ENCODE results near the gene TESMIN.

The TESMIN gene

DNA sequence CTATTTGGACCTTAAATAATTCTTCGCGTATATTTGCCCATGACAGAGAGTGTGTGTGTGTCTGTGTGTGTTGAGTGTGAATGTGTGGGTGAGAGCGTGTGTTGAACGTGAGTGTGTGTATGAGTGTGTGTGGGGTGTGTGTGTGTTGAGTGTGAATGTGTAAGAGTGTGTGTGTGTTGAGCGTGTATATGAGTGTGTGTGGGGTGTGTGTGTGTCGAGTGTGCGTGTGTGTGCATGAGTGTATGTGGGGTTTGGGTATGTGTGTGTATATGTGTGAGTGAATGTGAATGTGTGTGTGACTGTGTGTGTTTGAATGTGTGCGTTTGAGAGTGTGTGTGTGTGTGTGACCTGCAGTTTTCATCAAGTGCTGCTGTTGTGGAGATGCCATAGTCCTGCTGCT is 40.2 kb downstream of the TESMIN start:
- no peak for DNase-seq (ENCODE audit: low read depth)

DNA sequence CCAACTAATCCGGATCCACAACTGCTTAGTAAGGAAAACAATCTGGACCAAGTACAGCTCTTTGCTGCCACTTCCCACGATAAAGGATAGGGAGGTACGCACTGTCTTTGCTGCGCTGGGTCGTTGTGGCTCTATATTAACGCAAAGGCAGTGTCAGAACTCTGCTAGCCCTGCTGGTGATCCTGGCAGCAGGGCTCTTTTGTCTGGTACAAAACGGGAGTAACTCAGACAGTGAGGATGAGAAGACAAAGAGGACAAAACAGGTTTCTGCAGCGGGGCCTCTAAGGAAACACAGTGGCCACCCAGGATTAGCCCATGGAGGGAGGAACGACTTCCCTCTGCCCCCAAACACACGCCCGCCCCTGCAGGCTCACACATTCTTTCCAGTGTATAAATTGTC is 40.9 kb downstream of the TESMIN start:
- DNase-seq (ENCODE audit: low read depth), result no peak

DNA sequence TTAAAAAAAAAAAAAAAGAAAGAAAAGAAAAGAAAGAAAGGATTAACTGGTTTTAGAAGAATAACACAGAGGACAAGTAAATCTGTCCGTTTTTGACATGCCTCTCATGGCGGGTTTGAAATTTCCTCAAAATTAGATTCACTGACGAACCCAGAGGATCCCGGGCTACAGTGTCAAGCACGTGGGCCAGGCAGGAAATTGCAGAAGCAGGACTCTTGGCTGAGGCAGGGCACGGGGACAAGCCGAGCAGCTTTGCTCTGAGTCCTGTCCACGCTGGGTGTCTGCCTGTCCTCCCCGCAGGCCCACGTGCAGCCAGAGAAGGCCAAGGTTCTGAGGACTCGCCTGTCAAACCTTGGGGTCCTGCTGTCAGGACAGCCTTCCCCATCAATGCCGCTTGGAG is 42.3 kb downstream of the TESMIN start:
- DNase-seq (ENCODE audit: low read depth), result no peak

DNA sequence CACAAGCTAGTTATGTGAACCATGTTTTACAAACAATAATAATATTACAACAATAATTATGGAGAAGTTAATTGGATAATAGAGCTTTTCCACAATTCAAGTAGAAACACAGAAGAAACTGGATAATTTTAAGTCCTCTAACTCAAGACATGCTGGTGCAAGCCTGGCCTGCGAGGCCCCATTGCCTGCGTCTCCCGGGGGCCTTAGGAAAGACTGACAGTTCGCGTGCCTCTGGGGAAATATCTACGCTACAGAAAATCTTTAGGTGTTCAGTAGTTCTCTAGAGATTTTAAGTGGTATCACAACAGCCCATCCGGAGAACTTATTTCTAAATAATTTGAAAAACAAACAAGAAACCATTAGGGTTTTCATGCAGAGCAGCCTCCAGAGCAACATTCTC is 43.8 kb downstream of the TESMIN start:
- DNase-seq (ENCODE audit: low read depth), result no peak

DNA sequence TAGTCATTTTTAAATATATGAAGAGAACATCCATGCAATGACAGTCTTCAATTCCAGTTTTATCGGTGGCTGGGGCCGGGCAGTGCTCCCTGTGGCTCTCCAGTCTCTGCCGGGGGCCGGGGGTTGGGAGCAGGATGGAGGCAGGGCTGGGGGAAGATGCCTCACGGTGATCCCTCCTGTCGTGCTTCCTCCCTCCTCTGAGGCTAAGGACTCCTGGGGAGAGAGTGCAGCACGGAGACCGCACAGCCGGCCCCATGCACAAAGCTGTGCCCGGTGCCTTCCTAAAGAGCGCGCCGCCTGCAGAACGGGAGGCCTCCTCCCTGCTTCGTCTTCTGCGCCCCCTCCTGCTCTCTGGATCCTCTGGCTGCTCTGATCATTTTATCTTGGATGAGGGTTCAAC is 46.4 kb downstream of the TESMIN start:
- DNase-seq (ENCODE audit: low read depth), result no peak

DNA sequence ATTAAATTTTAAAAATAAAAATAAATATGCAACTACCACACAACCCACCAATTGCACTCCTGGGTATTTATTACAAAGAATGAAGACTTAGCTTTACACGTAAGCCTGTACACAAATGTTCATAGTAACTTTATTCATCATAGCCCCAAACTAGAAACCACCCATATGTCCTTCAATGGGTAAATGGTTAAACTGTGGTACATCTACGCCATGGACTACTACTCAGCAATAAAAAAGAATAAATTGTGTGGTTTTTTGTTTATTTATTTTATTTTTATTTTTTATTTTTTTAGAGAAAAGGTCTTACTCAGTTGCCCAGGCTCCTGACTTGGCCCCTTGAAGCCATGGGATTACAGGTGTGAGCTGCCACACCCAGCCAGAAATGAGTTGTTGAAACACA is 52.3 kb downstream of the TESMIN start:
- no peak for DNase-seq (ENCODE audit: low read depth)

DNA sequence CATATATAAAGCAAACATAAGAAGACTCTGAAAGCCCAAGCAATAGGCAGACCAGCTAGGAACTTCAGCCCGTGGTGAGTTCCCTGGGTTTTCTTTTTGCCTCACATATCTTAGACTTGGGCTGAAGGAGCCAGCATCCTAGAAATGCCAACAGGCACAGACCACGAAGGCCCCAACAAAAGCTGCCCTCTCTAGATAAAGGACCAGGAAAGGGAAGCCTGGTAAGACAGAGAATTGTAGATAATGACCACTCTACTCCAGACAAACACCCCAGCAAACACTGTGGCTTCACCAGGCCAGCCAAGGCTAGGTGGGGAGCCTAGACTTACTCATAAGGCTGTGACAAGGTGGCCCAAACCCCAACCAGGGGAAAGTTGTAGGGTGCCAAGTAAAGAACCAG is 55.8 kb downstream of the TESMIN start:
- no peak for DNase-seq (ENCODE audit: low read depth)

DNA sequence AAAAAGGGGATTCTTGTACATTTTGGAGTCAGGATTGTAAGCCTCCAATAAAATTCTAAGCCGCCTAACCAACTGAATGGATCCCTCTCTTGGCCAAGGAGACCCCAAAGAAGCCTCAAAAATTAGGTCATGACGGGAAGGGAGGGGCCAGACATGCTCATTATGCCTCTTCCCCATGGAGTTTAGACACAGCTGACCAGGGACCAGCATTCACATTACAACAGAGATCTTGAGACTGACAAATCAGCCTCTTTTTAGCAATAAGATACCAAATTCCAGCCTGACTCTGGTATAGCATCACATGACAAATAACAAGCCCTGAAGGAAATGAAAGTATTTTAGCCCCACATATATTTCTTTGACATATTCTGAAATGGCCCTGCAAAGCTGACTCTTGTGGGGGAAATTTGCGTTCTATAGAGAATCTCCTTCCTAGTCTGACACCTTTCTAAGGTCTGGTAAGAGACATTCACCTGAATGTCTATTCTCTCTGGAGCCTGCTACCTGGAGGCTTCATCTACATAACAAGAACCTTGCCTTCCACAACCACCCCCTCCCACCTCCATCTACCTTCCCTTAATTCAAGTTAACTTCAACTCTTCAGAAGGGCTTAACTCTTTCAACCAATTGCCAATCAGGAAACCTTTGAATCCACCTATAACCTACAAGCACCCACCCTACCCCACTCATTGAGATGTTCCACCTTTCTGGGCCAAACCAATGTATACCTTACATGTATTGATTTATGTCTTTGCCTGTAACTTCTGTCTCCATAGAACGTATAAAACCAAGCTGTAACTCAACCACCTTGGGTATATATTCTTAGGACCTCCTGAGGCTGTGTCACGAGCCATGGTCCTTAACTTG is 56.7 kb downstream of the TESMIN start:
- no peak for DNase-seq (ENCODE audit: low read depth)

DNA sequence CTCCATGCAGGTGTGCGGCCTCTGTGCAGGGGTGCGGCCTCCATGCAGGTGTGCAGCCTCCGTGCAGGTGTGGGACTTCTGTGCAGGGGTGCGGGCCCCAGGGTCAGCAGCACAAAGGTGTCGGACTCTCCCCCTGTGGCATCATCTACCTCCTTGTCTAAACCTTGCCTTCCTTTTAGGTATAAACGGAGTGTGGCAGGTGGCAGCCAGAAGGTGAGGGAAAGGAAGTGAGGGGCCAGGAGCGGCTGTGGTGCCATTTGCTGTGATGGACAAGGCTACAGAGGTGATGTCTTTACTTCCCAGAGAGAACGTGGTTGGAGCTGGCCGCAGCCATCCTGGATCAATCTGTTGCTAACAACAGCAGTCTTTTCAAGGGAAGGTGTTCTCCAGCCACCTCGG is 57.8 kb downstream of the TESMIN start:
- DNase-seq (ENCODE audit: low read depth), result no peak

DNA sequence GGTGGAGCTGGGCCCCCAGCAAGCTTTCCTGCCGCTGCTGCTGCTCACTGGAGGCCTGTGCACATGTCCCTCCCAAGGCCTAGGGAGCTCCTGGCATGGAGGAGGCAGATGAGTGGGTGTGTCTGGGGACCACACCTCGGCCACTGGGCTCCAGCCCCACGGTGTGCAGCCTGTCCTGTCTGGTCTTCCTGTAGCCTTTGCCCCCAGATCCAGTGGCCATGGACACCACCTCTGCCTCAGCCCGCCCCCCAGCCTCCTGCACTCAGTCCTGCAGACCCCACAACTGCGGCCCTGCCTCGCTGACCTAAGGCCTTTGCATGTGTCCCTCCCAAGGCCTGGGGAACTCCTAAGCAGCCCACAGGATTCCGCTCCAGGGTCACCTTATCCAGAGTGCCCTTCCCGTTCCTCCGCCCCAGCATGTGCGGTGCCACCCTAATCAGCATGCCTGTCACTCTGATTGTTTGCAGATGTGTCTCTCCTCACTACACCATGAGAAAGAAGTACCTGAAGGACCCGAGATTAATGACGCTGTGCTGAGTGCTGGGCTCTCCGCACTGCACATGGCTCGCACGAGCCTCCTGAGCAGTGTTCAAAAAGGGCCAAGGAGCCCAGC is 58.3 kb downstream of the TESMIN start:
- DNase-seq (ENCODE audit: low read depth), result no peak

DNA sequence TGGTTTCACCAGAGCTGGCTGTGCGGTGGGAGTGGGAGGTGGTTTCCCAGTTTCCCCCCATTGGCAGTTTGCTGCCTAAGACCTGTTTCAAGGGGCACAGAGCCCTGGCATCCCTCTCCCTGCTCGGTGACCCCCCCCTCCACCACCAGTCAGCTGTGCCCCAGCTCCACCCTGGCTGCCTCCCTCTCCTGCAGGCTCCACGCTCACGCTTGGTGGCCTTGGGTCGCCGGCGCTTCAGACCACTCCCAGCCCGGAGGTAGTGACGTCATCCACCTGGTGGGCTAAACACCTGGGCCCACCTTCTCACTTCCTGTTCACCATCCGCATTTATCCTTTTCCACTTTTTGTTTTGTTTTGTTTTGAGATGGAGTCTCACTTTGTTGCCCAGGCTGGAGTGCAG is 59.2 kb downstream of the TESMIN start:
- DNase-seq (ENCODE audit: low read depth), result no peak

DNA sequence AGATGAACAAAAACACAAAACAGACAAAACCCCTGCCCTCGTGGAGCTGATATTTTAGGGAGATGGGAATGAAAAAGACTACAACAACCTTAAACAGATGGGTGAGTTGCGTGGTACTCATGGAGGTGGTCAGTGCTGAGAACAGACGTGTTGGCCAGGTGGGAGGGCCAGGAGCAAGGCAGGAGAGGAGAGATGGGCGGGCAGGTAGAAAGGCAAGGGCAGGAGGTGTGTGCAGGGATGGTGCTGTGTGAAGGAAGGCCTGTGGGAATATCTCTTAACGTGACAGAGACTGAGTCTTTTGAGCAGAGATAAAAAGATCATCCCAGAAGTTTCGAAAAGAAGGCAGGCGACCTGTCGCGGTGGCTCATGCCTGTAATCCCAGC is 59.9 kb downstream of the TESMIN start:
- DNase-seq (ENCODE audit: low read depth), result no peak

DNA sequence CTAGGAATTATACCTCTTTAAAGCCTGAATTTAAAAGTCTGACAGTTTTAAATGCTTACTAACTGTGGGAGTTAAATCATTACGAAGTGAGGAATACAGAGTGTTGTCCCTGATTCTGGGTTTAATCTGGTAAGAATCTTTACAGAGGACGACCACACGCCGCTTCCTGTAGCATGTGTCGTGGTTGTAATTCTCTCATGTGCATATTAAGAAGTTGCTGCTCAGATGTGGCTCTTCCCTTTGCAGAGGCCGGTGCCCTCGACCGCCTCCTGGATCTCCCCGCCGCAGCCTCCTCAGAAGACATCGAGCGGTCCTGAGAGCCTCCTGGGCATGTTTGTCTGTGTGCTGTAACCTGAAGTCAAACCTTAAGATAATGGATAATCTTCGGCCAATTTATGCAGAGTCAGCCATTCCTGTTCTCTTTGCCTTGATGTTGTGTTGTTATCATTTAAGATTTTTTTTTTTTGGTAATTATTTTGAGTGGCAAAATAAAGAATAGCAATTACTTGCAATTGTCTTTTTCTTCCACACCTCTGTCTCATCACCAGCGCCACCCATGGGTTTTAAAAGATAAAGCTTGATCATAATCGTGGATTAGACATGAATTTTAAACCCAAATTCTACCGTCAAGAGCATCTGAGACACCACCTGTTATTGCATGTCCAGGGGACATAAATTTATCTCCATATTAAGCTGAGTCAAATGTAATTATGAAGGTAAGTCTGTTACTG is 60.5 kb downstream of the TESMIN start:
- DNase-seq (ENCODE audit: low read depth), result no peak

DNA sequence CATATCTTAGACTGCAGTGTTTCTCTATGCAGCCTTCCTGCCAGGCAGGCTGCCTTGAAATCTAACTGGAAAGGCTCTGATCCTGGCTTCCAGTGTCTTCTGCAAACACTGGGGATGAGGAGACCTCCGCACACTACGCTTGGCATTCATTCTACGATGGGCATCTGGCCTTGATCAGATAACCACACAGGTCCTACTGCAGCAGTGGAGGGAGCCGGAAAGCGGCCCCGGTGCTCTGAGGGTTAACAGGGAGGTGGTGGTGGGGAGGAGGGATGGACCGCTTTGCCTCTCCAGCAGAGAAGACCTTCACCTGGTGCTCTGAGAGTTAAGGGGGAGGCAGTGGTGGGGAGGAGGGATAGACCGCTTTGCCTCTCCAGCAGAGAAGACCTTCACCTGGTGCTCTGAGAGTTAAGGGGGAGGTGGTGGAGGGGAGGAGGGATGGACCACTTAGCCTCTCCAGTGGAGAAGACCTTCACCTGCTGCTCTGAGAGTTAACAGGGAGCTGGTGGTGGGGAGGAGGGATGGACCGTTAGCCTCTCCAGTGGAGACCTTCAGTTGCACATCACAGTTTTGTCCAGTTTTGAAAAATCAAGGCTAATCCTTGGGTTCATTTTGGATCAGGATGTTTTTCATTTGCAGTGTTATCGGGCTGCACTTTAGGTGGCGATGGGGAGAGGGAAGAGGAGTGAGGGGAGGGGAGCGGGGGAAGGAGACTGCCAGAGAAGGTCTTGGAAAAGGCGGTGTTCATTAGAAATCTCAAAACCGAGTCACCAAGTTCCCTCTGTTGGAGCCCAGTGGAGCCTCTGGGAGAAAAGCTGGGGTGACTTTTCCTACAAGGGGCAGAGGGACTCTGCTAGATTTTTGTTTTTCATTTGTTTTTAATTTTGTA is 61.3 kb downstream of the TESMIN start:
- no peak for DNase-seq (ENCODE audit: low read depth)

DNA sequence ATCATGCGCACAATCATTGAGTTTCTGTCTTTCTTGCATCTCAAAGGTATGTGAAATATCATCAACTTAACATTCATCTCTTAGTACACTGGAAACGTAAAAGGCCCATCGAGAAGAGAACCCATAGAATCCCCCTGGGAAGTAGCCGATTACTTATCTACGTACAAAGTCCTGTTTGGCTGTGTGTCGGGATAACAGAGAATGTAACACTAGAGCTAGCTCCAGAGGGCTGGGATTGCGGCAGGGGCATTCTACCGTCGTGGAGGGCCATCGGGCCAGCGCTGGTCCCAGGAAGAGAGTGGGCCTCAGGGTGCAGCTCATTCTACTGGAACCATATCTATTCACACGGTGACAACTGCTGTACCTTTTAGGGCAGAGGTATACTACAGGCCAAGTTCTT is 62.4 kb downstream of the TESMIN start:
- no peak for DNase-seq (ENCODE audit: low read depth)

DNA sequence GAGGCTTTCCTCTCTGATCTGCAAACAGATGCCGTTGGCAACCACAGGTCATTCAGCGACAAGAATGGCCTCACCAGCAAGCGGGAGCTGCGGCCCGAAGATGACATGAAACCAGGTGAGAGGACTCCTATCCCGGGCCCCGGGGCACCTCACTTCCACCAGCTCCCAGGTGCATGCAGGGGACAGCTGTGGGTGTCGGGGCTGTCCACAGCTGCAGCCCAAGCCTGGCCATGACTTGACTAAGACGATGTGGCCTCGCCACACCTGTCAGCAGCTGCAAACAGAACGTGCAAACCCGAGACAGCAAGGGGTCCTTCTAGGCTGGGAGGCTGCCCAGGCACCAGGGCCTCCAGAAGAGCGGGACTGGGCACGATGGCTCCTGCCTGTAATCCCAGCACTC is 63.3 kb downstream of the TESMIN start:
- DNase-seq (ENCODE audit: low read depth), result no peak

DNA sequence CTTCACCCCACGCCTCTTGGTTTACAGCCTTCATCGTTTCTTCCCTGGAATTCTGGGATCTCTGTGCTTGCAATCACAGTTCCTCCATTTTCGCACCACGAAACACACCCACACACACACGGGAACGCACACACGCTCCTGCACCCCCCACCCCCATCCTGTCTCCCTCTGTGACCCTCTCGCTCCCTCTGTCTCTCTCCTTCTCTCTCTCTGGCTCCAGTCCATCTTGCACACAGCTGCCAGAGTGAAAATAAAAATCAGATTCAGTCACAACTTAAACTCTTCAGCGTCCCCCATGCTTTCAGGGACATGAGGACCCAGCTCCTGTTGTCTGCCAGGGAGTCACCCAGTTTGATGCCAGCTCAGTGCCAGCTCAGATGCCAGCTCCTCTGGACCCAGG is 64.0 kb downstream of the TESMIN start:
- no peak for DNase-seq (ENCODE audit: low read depth)

DNA sequence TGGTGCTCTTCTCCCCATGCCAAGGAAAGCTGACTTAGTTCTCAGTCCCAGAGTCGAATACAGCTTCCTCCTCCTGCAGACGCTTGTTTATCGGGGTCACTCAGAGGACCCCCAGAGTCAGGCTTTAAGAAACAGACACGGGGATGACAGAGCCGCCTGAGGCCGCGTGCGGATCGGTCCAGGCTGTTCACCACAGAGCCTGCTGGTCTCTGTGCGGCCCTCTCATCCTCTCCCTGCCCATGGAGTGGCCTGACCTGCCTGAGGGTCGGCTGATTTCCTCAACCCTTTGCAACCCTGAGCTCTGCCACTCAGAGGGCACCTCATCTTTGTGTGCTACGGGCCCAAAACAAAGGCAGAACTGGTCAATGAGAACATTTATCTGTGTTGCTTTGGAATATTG is 64.8 kb downstream of the TESMIN start:
- DNase-seq (ENCODE audit: low read depth), result no peak

DNA sequence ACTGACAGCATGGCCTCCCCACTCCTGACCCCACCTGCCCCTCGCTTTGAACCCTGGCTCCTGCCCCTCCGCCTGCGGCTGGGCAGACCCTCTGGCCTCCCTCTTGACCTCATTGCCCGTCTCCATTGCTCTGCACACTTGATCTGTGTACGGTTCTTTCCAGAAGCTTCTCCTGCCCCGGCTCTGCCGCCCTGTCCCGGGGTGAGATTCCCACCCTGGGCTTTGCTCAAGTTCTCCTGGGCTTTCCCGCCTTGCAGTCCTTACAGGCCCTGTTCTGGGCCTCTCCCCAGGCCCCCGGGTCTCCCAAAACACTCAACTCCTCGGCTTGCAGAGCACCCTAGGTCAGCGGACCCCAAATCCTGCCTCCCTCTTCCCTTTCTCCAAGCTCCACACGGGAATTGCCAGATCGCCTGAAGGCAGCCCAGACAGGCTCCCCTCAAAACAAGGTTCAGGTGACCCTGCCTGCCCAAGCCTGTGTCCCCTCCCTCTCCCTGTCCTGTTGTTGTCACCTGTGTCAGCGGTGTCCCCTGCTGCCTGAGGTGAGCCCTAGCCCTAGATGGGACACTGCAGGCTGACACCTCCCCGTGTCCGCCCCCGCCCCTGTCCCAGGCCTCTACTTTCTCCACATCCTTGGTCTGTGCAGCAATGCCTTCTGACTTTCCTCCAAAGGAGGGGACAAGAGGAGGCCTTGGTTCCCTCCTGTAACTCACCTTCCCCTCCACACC is 65.5 kb downstream of the TESMIN start:
- no peak for DNase-seq (ENCODE audit: low read depth)

DNA sequence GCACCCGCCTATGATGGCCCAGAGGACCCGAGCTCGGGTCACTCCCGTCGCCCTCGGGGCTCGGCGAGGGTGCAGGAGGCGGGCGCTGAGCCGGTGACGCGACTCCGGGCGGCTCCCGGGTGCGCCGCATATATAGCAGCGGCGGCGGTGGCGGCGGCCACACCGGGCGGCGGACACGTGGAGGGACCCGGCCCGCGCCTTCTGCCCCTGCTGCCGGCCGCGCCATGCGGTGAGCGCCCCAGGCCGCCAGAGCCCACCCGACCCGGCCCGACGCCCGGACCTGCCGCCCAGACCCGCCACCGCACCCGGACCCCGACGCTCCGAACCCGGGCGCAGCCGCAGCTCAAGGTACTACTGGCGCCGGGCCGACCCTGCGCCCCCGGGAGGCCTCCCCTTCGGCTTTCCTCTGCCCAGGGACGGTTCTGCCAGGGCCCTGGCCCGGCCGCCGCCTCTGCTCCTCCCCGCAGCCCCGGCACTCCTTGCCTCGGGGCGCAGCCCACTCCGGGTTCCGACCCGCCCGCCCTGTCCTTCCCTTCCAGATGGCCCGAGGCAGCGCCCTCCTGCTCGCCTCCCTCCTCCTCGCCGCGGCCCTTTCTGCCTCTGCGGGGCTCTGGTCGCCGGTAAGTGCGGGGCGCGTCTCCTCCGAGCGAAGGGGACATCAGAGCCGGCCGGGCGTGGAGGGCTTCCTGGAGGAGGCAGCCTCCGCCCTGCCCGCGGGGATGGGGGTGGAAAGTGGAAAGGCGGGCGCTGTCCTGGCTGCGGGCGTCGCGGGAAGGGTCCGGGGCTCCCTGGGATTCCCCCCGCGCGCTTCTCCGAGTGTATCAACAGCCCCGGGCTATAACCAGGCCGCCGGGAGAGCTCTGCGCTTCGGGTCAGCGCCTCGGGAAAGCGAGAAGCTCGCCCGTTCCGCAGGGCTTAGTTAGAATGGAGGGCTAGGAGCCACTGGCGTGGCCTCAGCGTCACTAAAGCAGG is 66.6 kb downstream of the TESMIN start, which contains the start of gene GAL:
Gene GAL (plus strand): TSS at position 160 of the 972 bp plus-strand sequence. CDS start 380 bp downstream, at position 540.
- no peak for DNase-seq (ENCODE audit: low read depth)

Measured in activated T-helper 9 cell treated with anti-CD3 and anti-CD28 coated beads, Interleukin-2, amount 50 U/mL, for 16 hours (primary cell).